CD4-positive, alpha-beta T cell treated with Interleukin-10 for 1 hour (primary cell): ENCODE data around the gene PIP4K2B.
A peak's percentile ranks its signal among the peaks of the same experiment; 100 is the strongest.

Experiments used
- DNase-seq: peaks from one replicate; pipeline ENCODE4 v3.0.0-alpha.2; 2020

Gene PIP4K2B

GRCh38 chr17:38777641-38778250 is 21.6 kb downstream of the PIP4K2B start:
- DNase-seq, result no peak

GRCh38 chr17:38773258-38773657 is 26.1 kb downstream of the PIP4K2B start:
- no peak for DNase-seq

- no peak for DNase-seq
These were observed 30.9 kb downstream of the PIP4K2B start for GRCh38 chr17:38768417-38768816.

- no peak for DNase-seq
These were observed 33.0 kb downstream of the PIP4K2B start for GRCh38 chr17:38766341-38766740.

- DNase-seq, result no peak
These were observed 37.1 kb downstream of the PIP4K2B start for GRCh38 chr17:38762231-38762630.

GRCh38 chr17:38761612-38762011 is 37.7 kb downstream of the PIP4K2B start:
- DNase-seq, result peak; percentile 29

GRCh38 chr17:38753071-38753506 is 46.3 kb downstream of the PIP4K2B start:
- DNase-seq, result no peak

GRCh38 chr17:38752308-38753070 is 46.9 kb downstream of the PIP4K2B start, which contains the start of gene PSMB3:
Gene PSMB3, plus strand, starts transcription at chr17:38752741. Its CDS starts 86 bp downstream, at chr17:38752827.
- DNase-seq, result peak; percentile 99

GRCh38 chr17:38751808-38752307 is 47.5 kb downstream of the PIP4K2B start:
- DNase-seq, result peak; percentile 84

GRCh38 chr17:38751144-38751807 is 48.1 kb downstream of the PIP4K2B start:
- no peak for DNase-seq

- DNase-seq, result no peak
These were observed 48.8 kb downstream of the PIP4K2B start for GRCh38 chr17:38750312-38751121.

- DNase-seq, result no peak
These were observed 49.4 kb downstream of the PIP4K2B start for GRCh38 chr17:38750044-38750311.

- DNase-seq, result no peak
These were observed 49.9 kb downstream of the PIP4K2B start for GRCh38 chr17:38749223-38750043.

GRCh38 chr17:38748892-38749222 is 50.5 kb downstream of the PIP4K2B start:
- no peak for DNase-seq

- no peak for DNase-seq
These were observed 51.0 kb downstream of the PIP4K2B start, which contains the start of gene PCGF2 for GRCh38 chr17:38748149-38748891. Gene PCGF2, minus strand, starts transcription at chr17:38748336. Its CDS starts 7,934 bp downstream, at chr17:38740402.

- DNase-seq, result no peak
These were observed 51.8 kb downstream of the PIP4K2B start for GRCh38 chr17:38747463-38748148.

GRCh38 chr17:38746849-38747462 is 52.4 kb downstream of the PIP4K2B start:
- DNase-seq, result no peak

- no peak for DNase-seq
These were observed 53.1 kb downstream of the PIP4K2B start for GRCh38 chr17:38746004-38746848.

- DNase-seq, result no peak
These were observed 53.8 kb downstream of the PIP4K2B start for GRCh38 chr17:38745545-38745944.
